ENCODE results near the gene ATP2A3.
A peak's percentile ranks its signal among the peaks of the same experiment; 100 is the strongest.

ATP2A3 gene

GRCh38 chr17:3910420-3911270 is 53.6 kb downstream of the ATP2A3 start:
- no peak for DNase-seq (ENCODE audit: low read depth in 2 of 2)

DNA sequence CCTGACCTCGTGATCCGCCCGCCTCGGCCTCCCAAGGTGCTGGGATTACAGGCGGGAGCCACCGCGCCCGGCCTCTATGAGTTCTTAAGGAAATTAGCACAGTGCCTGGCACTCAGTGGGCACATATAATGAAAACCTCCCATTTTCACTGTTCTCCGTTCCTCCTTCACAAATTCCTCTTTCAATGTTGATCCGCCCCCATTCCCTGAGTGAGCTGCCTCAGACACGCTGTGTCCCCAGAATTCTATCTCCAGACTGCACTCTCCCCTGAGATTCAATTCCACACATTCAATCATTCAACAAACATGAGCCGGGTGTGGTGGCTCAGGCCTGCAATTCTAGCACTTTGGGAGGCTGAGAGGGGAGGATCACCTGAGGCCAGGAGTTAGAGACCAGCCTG is 55.0 kb downstream of the ATP2A3 start:
- no peak for DNase-seq (ENCODE audit: low read depth in 2 of 2)

DNA sequence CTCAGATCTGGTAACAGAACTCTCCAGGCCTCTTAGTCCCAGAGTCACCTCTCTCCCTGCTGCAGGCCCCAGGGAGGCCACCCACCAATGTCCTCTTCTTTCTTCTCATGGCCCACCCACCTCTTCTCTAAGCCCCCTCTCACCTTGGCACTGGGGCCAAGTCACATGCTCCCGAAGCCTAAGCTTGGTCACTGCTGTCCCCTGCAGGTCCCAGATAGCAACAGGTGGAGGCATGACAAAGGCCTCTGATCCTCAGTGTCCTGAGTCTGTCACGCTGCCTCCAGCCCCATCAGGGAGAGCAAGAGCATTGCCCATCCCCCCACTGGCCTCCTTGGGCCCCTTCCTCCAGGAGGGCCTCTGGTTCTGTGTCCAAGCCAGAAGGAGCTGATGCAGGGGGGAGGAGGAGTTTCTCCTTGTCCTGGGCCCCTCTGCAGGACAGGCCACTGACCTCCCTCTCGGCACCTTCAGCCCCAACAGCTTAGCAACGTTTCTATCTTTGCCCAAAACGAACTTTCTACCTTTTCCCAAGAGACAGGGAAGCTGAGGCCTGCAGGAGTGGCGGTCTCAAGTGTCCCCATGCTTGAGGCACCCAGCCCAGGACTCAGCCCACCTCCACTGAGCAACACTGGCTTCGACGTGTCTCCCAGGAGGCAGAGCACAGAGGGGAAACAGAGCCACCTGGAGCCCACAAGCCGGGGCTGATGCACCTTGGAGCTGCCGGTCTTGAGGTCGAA is 56.6 kb downstream of the ATP2A3 start:
- no peak for DNase-seq (ENCODE audit: low read depth in 2 of 2)

DNA sequence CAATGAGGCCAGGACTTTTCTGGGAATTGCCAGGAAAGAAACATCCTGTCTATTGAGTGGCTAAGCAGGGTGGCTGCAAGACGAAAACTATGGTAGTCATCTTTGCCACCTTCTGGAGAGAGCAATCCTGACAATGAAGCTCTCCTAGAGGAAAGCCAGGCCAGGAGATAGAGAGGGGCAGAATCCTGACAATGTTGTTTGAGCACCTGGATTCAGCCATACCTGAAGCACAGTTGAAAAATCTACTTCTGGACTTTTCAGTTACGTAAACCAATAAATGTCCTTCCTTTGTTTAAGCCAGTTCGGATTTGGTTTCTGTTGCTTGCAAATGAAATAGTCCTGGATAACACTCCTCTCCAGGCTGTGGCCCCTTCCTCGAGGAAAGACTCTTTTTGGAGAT is 57.4 kb downstream of the ATP2A3 start:
- DNase-seq (ENCODE audit: low read depth in 2 of 2): no peak

DNA sequence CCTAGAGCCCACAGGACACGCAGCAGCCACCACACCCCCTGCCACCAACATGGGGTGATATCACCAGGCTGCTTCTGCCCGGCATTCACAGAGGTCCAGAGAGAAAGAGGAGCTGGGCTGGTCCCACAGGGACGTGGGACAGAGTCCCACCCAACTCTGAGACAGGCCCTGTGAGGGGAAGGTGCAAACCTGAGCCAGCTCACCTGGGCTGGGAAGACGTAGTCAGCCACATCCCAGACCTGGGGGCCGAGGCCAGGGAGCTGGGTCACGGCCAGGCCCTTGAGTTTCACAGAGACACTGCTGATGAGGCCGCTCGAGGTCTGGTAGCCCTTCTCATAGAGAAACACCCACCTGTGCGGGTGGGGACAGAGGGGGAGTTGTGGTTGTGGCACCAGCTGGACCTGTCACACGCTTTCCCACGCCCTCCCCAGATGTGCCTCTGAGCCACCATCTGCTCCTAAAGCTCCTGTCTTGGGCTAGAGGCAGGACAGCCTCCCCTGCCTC is 59.2 kb downstream of the ATP2A3 start:
- no peak for DNase-seq (ENCODE audit: low read depth in 2 of 2)

DNA sequence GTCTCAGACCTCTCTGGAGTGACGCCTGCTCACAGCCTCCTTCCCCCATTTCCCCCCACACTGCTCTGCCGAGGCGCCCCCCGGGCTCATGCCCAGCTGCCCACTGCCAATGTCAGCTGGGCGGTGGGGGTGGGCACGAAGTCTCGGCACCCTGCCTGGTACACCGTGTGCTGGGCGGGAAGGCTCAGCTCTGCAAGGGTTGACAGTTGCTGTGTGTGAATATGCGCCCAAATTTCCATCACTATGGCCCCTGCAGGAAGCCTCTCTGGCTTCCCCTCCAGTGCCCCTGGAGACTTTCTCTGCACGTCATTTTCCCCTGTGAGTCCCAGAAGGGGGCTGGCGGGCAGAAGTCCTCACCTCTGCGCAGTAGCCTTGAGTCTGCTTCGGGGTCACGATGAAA is 59.7 kb downstream of the ATP2A3 start:
- DNase-seq (ENCODE audit: low read depth in 2 of 2): no peak

- no peak for DNase-seq (ENCODE audit: low read depth in 2 of 2)
These were observed 60.4 kb downstream of the ATP2A3 start for GRCh38 chr17:3903881-3904290.

DNA sequence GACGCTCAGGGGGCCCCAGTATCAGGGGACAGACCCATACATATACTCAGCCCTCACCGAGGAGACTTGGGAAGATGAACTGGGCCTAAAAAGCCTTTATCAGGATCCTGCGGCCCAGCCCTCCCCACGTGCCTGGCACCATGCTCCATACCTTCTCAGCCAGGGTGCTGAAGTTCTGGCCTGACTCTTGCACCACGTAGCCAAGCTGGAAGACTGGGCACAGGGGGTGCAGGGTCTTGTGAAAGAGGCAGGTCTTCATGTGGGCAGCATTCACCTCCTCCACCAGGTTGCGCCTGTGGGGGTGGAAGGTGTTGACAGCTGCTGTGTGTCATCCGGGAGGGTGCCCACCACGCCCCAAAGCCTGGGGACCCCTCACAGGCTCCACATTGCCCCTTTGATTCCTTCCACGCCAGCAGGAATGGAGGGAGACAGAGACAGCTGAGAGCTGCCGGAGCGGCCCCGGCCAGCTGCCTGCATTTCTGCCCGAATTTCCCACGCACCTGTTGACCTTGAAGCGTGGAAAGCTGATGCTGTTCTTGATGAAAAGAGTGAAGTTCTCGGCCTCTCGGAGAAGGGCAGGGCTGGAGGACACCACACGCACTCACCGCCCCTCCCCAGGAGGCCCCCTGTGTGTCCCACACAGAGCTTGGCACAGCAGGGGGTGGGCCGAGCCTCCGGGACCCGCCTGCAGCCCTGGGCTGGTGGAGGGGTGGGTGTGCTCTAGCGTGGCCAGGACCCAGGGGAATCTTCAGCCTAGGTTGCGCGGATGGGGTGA is 61.0 kb downstream of the ATP2A3 start:
- DNase-seq (ENCODE audit: low read depth in 2 of 2): no peak

- no peak for DNase-seq (ENCODE audit: low read depth in 2 of 2)
These were observed 63.6 kb downstream of the ATP2A3 start for GRCh38 chr17:3900646-3901045.

DNA sequence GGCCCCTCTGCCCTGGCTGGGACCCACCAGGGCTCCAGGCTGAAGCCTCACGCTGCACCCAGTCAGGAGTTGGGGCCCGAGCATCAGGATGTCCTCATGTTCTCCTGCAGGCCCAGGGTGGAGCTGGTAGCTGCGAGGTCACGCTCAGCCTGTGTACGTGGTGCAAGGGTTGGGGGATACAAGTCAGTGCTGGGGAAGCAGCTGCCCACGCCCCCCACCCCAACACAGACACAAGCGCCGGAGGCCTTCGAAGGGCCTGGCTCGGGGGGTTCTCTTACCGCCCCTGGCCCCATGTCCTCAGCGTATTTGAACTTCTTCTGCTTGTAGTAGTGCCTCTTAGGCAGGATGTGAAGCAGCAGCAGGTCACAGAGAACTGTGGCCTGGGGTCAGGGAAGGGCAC is 66.5 kb downstream of the ATP2A3 start:
- no peak for DNase-seq (ENCODE audit: low read depth in 2 of 2)

DNA sequence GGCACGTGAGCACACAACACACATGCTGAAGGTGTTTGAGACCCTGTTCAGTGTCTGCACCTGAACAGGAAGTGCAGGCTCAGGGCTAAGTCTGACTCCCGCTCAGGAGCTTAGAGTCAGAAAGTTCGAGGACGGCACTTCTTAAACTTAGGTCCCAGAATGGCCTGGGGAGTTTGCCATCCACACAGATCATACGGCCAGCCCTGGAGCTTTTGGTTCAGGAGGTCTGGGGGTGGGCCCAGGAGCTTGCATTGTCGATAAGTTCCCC is 67.3 kb downstream of the ATP2A3 start:
- no peak for DNase-seq (ENCODE audit: low read depth in 2 of 2)

- no peak for DNase-seq (ENCODE audit: low read depth in 2 of 2)
These were observed 67.9 kb downstream of the ATP2A3 start for GRCh38 chr17:3896108-3896967.

GRCh38 chr17:3895354-3895753 is 68.9 kb downstream of the ATP2A3 start:
- DNase-seq (ENCODE audit: low read depth in 2 of 2): no peak

DNA sequence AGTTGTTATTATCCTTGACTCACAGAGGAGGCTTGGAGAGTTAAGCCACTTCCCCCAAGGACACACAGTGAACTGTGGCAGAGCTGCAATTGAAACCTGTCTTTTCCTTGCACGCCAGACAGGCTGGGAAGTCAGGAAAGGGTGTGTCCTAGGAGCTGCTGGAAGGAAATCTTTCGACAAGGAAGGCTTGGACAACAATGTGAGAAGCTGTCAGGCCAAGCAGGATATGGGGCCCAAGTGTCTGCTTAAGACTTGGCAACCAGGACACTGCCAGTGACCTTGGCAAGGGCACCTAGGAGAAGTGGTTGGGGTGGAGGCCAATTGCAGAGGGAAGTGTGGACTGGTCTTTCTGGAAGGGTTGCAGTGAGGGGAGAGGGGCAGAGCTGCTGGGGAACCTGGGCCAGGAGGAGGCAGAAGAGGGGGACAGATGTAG is 69.3 kb downstream of the ATP2A3 start:
- no peak for DNase-seq (ENCODE audit: low read depth in 2 of 2)

DNA sequence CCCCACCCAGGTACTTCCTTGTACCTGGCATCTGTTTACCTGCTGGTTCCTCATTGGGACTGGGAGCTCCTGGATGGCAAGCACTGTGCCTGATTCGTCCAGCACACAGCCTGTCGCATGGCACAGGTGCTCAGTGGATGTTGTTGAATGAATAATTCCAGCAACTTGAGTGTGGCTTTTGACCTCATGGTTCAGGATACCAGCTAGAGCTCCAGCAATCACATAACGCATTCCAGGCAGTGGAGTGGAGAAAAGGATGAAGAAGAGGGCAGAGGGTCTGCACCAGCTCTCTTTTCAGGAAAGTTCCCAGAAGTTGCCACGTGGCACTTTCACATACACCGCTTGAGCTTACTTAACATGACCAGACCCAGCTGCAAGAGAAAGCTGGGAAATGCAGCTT is 70.0 kb downstream of the ATP2A3 start:
- no peak for DNase-seq (ENCODE audit: low read depth in 2 of 2)

DNA sequence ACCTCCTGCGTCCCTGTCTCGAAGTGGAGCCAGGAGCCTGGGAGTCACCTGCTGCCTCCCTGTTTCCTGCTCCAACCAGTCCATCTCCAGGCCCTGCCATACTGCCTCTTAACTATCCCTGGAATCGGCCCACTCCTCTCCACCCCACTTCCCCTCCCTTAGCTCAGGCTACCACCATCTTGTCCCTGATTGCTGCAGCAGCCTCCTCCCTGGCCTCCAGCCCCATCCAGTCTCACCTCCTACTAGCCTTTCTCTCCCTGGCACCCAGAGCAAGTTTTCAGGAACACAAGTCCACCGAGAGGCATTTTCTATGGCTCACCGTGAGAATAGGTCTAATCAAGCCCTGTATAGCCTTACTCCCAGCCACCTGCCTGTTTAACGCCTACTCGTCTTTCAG is 70.5 kb downstream of the ATP2A3 start:
- DNase-seq (ENCODE audit: low read depth in 2 of 2): no peak

GRCh38 chr17:3893003-3893719 is 71.1 kb downstream of the ATP2A3 start, which contains the start of gene CAMKK1:
Gene CAMKK1, minus strand, starts transcription at chr17:3893053. Its CDS starts 7,366 bp downstream, at chr17:3885687.
- peak; percentile 88 to 90 for DNase-seq (ENCODE audit: low read depth in 2 of 2)

GRCh38 chr17:3892095-3892998 is 71.9 kb downstream of the ATP2A3 start:
- DNase-seq (ENCODE audit: low read depth in 2 of 2): peak; percentile 41 to 44

DNA sequence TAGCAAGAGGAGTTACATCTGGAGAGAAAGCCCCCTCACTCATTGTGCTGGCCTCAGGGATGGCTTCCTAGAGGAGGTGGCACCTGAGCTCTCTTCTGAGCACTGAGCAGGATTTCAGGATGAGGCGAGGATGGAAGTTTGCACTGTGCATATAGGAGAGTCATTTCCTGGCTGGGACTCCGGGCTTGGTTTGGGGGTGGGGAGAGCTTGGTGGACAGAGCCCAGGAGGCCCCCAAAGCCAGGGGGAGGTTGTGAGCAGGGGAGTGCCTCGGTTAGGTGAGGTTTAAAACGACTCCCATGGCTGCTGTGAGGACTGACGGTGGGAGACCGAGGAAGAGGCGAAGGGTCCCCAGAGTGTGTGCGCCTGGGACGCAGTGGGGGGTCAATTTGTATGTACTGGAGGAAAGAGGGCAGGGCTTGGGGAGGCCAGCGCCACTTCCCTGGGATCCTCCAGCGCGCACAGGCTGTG is 72.6 kb downstream of the ATP2A3 start:
- DNase-seq (ENCODE audit: low read depth in 2 of 2): no peak

- DNase-seq (ENCODE audit: low read depth in 2 of 2): no peak
These were observed 73.4 kb downstream of the ATP2A3 start for GRCh38 chr17:3890878-3891219.

All from stimulated activated CD8-positive, alpha-beta memory T cell treated with anti-CD3 and anti-CD28 coated beads, Interleukin-15, amount 100 ng/mL, for 48 hours (primary cell).